HepG2 (cell line): ENCODE data around the gene SLC28A3. TPM values are rescaled to one million over a fixed set of nuclear protein-coding genes. Genes with fewer than 3 reads are reported as not detected.

ENCODE experiments used
- ATAC-seq: fragments of 200-7000 bp; cut with Tn5 transposase; 3 replicates; pipeline ENCODE4 v1.9.1; 2020; ENCODE audit warnings: mild to moderate bottlenecking, moderate library complexity
- BruUV-seq: library from RNA; stranded (reverse); fragments of 400-500 nt; replicated peaks from 2 replicates; lab custom pipeline; 2021; lab: Mats Ljungman, UMichigan
- CTCF ChIA-PET: fragments of 300-600 bp; formaldehyde crosslinking; extraction: SDS; loops from one replicate; lab custom pipeline; 2021; ENCODE audit warnings: low total read pairs, inconsistent platforms, low intra/inter-chr PET ratio; lab: Yijun Ruan, JAX
- POLR2A ChIA-PET: fragments of 350-600 bp; sonication (Branson Sonifier 250); formaldehyde crosslinking; loops from one replicate; lab custom pipeline; 2020; ENCODE audit warnings: antibody characterized with exemption, inconsistent platforms; lab: Yijun Ruan, JAX
- DNase-seq: peaks from one replicate; pipeline ENCODE4 v3.0.0-alpha.2; 2015; ENCODE audit warnings: low spot score
- FAIRE-seq: peaks from 3 replicates; lab custom pipeline; 2011; peaks lifted over from hg19 to GRCh38; lab: Jason Lieb, UNC
- H2AFZ ChIP-seq: one replicate; pipeline ENCODE4 v1.6.1; 2011; ENCODE audit warnings: low read length, inconsistent platforms
- H3K27ac ChIP-seq: fragments of 300-600 bp; 3 replicates; pipeline ENCODE4 v1.8.0; 2011; ENCODE audit warnings: mixed run types, mild to moderate bottlenecking, mixed read lengths, low read length, inconsistent platforms; ENCODE audit not compliant: insufficient read depth; ENCODE audit errors: extremely low read length
- H3K27me3 ChIP-seq, 2 experiments: fragments of 200-600 bp in 1 of 2; 2 replicates in 1 of 2; 3 replicates in 1 of 2; pipeline versions ENCODE4 v1.6.0 to v1.8.0; 2011; ENCODE audit warnings: low read length in 2 of 2, mild to moderate bottlenecking in 2 of 2, moderate library complexity in 2 of 2, inconsistent platforms in 1 of 2; ENCODE audit not compliant: insufficient read depth in 2 of 2, control insufficient read depth in 1 of 2
- H3K36me3 ChIP-seq, 2 experiments: fragments of 200-600 bp in 1 of 2; replicated peaks in 1 of 2; 2 replicates in 1 of 2; 3 replicates in 1 of 2; pipeline versions ENCODE4 v1.5.1 to v1.8.0; 2011; ENCODE audit warnings: low read length in 2 of 2, inconsistent platforms in 1 of 2; ENCODE audit not compliant: insufficient read depth in 2 of 2, control insufficient read depth in 1 of 2
- H3K4me1 ChIP-seq: 2 replicates; pipeline ENCODE4 v1.5.1; 2012; ENCODE audit warnings: low read length, inconsistent platforms; ENCODE audit not compliant: insufficient read depth
- H3K4me2 ChIP-seq: 2 replicates; pipeline ENCODE4 v1.6.0; 2011; ENCODE audit warnings: low read depth, low read length, inconsistent platforms
- H3K4me3 ChIP-seq, 3 experiments: fragments of 200-600 bp in 1 of 3; sonication (generic), shearing (Covaris generic) in 1 of 3; replicated peaks in 1 of 3; 2 replicates each; pipeline ENCODE4 v1.5.1; 2011 to 2016; ENCODE audit warnings: low read length in 3 of 3, inconsistent platforms in 2 of 3, low read depth in 2 of 3, mild to moderate bottlenecking in 2 of 3, control low read depth in 1 of 3, mixed read lengths in 1 of 3; ENCODE audit not compliant: insufficient read depth in 1 of 3
- H3K79me2 ChIP-seq: one replicate; pipeline ENCODE4 v1.6.1; 2011; ENCODE audit warnings: low read length, inconsistent platforms; ENCODE audit not compliant: insufficient read depth
- H3K9ac ChIP-seq: 2 replicates; pipeline ENCODE4 v1.6.0; 2011; ENCODE audit warnings: mild to moderate bottlenecking, low read depth, low read length, inconsistent platforms; ENCODE audit not compliant: insufficient read depth
- H3K9me3 ChIP-seq: 2 replicates; pipeline ENCODE4 v1.5.1; 2012; ENCODE audit warnings: mild to moderate bottlenecking, low read length
- H4K20me1 ChIP-seq: 2 replicates; pipeline ENCODE4 v1.6.0; 2011; ENCODE audit warnings: inconsistent platforms, mild to moderate bottlenecking, low read length, moderate library complexity; ENCODE audit not compliant: insufficient read depth
- JUNB ChIP-seq: sonication (generic); formaldehyde crosslinking; IDR thresholded peaks from 2 replicates; pipeline ENCODE4 v1.8.0; 2022; ENCODE audit warnings: missing genetic modification reagents, mild to moderate bottlenecking, borderline replicate concordance
- PHF20 ChIP-seq: sonication (generic); formaldehyde crosslinking; IDR thresholded peaks from 2 replicates; pipeline ENCODE4 v1.5.0; 2020; ENCODE audit warnings: mild to moderate bottlenecking, missing genetic modification reagents
- ZBTB21 ChIP-seq: sonication (generic); formaldehyde crosslinking; IDR thresholded peaks from 2 replicates; pipeline ENCODE4 v1.4.0; 2020; ENCODE audit warnings: missing genetic modification reagents
- ZZZ3 ChIP-seq: sonication (generic); formaldehyde crosslinking; IDR thresholded peaks from 2 replicates; pipeline ENCODE4 v1.4.0; 2020; ENCODE audit warnings: missing genetic modification reagents, mild to moderate bottlenecking, borderline replicate concordance
- WGBS: methylation state at CpG from one replicate; pipeline ENCODE4 v1.1.6; 2017; ENCODE audit warnings: low lambda C conversion rate; 5-methylcytosine and 5-hydroxymethylcytosine counted together
- in situ Hi-C: cut with HindIII; loops from 2 replicates; pipeline ENCODE4 v1.10.0; 2017; ENCODE audit warnings: low pct_unique_long_range_greater_than_20kb; ENCODE audit not compliant: extremely low pct_ligation_motif_present
- intact Hi-C: fragments of 100-400 bp; cut with micrococcal nuclease; formaldehyde crosslinking; loops from one replicate; pipeline ENCODE4 v1.10.0; 2022; ENCODE audit not compliant: unreplicated experiment
- polyA plus RNA-seq, 8 experiments: library from polyadenylated mRNA; depleted of rRNA in 3 of 8; stranded (reverse) in 7 of 8; unstranded in 1 of 8; fragments of >200 nt; fragmentation: Illumina TruSeq in 4 of 8; extraction: Trizol in 4 of 8; gene quantifications; 2 replicates each; pipeline versions ENCODE4 v1.2.1 to v1.2.3, GENCODE V29; 2011 to 2016; ENCODE audit warnings: low read depth in 4 of 8, missing spikeins in 1 of 8, mixed read lengths in 1 of 8; ENCODE audit not compliant: insufficient read depth in 1 of 8
- total RNA-seq, 5 experiments: library from RNA; depleted of rRNA; stranded (reverse); fragments of >200 nt; fragmentation: Illumina TruSeq; extraction: Trizol; gene quantifications; 2 replicates each; pipeline ENCODE4 v1.2.3, GENCODE V29; 2016; ENCODE audit warnings: low read depth in 1 of 5
- TF ChIP-seq, protein P1 (sequence below): sonication (generic); formaldehyde crosslinking; conservative IDR thresholded peaks from 2 replicates; pipeline ENCODE4 v1.8.0; 2022; ENCODE audit warnings: low read depth, missing genetic modification reagents

The SLC28A3 gene
- total and polyA plus RNA-seq, 2 of the 13 experiments (the other 11 are each of a cell fraction or from before 2014, with no cell fraction given) = not detected

DNA sequence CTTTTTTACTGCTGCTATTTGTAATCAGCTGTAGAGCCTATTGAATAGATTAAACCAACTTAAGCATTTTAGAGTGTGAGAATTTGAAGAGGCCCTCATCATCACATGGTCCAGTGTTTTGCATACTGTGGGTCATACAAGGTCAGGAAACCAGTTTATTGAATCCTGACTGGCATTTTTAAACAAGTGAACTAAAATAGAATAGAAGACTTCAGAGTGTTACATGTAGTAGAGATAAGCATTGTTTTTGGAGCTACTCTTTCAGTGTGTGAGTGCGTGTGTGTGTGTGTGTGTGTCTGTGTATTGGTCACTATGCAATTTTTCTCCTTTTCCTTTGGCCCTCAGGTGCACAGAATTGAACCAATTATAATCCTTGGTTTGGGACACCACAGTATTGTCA is 114.4 kb downstream of the SLC28A3 start:
- in situ Hi-C loops = no loop called here
- no peak for ATAC-seq
- H2AFZ ChIP-seq = no peak overlapping the region
- no peak for TF ChIP-seq PHF20
- TF ChIP-seq, protein P1, sequence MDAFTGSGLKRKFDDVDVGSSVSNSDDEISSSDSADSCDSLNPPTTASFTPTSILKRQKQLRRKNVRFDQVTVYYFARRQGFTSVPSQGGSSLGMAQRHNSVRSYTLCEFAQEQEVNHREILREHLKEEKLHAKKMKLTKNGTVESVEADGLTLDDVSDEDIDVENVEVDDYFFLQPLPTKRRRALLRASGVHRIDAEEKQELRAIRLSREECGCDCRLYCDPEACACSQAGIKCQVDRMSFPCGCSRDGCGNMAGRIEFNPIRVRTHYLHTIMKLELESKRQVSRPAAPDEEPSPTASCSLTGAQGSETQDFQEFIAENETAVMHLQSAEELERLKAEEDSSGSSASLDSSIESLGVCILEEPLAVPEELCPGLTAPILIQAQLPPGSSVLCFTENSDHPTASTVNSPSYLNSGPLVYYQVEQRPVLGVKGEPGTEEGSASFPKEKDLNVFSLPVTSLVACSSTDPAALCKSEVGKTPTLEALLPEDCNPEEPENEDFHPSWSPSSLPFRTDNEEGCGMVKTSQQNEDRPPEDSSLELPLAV (CRISPR knock-in tag) = no peak
- no peak for TF ChIP-seq ZBTB21 (CRISPR knock-in tag)
- no peak for TF ChIP-seq ZZZ3
- TF ChIP-seq JUNB (CRISPR knock-in tag) = no peak
- TF ChIP-seq, all 625 proteins: peak for 0
- Histone ChIP-seq H3K79me2 (no peaks in the 10 kb centered on the region), H3K4me1 (no peaks in the 10 kb centered on the region), H3K27me3 (peaks cover 0 to 4% of the 10 kb centered on the region in 2 experiments; a peak in 2 of 5 replicates), H3K4me3 (no peak overlapping the region), H3K9me3 (no peaks in the 10 kb centered on the region), H3K27ac (no peak overlapping the region), H3K36me3 (no peaks in the 10 kb centered on the region), H3K9ac (no peak overlapping the region), H3K4me2 (no peak overlapping the region), H4K20me1 (no peaks in the 10 kb centered on the region)
- no TSS peak for BruUV-seq
- FAIRE-seq (no peak), DNase-seq (no peak)
- intact Hi-C loops = no loop called here
- 0% methylated on average over 1 of the region's 1 CpG for WGBS
- ChIA-PET POLR2A (no interaction called here), CTCF (no interaction called here)
